Neural progenitor cell (in vitro differentiated cells): ENCODE results near the gene CNBP.

ENCODE experiments used
- EZH2 ChIP-seq: fragments of 200-600 bp; sonication (generic); IDR thresholded peaks from 2 replicates; pipeline ENCODE4 v1.6.1; 2017; ENCODE audit warnings: antibody characterized with exemption, mild to moderate bottlenecking, moderate library complexity
- EZH2phosphoT487 ChIP-seq: fragments of 200-600 bp; sonication (generic); IDR thresholded peaks from 2 replicates; pipeline ENCODE4 v1.6.1; 2017; ENCODE audit warnings: antibody characterized with exemption
- TF ChIP-seq, protein P1 (sequence below): fragments of 200-600 bp; sonication (generic); IDR thresholded peaks from 2 replicates; pipeline ENCODE4 v1.5.1; 2017; ENCODE audit warnings: antibody characterized with exemption, mild to moderate bottlenecking

DNA sequence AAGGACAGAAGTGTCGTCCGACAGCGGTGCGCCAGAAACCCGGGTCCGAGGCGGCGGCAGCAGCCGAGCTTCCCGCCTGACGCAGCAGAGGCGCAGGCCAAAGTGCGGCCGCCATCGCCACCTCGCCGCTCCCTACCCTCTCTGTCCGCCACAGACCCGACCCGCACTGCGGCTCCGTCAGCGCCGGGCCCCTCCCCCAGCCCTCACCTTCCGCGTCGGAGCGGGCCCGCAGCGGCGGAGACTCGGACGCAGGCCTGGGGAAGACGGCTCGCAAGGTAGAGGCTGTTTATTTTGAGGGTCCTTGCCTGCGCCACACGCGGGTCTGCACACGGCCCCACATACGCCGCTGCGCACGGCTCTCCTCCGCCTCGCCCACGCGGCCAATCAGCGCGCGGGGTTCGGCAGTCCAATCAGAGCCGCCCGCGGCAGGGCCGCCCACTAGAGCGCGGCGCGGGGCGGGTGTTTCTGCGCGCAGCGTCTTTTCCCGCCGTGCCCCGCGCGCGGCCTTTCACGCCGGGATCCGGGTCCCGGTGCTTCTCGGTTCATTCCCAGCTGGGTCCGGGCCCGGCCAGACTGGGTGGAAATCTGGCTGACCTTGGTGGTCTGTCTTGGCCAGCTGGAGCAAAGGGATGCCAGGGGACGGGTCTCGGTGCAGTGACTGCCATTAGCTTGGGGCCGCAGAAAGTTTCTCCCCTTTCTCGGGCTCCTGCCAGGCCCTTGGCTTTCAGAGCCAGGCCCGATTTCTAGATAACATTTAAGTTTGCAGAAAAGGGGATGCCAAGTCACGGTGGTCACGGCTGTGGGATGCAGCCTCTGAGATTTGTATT lies at the start of gene CNBP:
- TF ChIP-seq EZH2 (no peak), EZH2phosphoT487 (no peak)
- TF ChIP-seq, protein P1, sequence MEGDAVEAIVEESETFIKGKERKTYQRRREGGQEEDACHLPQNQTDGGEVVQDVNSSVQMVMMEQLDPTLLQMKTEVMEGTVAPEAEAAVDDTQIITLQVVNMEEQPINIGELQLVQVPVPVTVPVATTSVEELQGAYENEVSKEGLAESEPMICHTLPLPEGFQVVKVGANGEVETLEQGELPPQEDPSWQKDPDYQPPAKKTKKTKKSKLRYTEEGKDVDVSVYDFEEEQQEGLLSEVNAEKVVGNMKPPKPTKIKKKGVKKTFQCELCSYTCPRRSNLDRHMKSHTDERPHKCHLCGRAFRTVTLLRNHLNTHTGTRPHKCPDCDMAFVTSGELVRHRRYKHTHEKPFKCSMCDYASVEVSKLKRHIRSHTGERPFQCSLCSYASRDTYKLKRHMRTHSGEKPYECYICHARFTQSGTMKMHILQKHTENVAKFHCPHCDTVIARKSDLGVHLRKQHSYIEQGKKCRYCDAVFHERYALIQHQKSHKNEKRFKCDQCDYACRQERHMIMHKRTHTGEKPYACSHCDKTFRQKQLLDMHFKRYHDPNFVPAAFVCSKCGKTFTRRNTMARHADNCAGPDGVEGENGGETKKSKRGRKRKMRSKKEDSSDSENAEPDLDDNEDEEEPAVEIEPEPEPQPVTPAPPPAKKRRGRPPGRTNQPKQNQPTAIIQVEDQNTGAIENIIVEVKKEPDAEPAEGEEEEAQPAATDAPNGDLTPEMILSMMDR: no peak
